HepG2 (cell line): ENCODE measurements around the gene TNNI2. TPM values are rescaled to one million over a fixed set of nuclear protein-coding genes. Genes with fewer than 3 reads are reported as not detected.

Experiments used
- ATAC-seq: fragments of 200-7000 bp; cut with Tn5 transposase; 3 replicates; pipeline ENCODE4 v1.9.1; 2020; ENCODE audit warnings: mild to moderate bottlenecking, moderate library complexity
- BruUV-seq: library from RNA; stranded (reverse); fragments of 400-500 nt; replicated peaks from 2 replicates; lab custom pipeline; 2021; lab: Mats Ljungman, UMichigan
- CTCF ChIA-PET: fragments of 300-600 bp; formaldehyde crosslinking; extraction: SDS; loops from one replicate; lab custom pipeline; 2021; ENCODE audit warnings: low total read pairs, inconsistent platforms, low intra/inter-chr PET ratio; lab: Yijun Ruan, JAX
- POLR2A ChIA-PET: fragments of 350-600 bp; sonication (Branson Sonifier 250); formaldehyde crosslinking; loops from one replicate; lab custom pipeline; 2020; ENCODE audit warnings: antibody characterized with exemption, inconsistent platforms; lab: Yijun Ruan, JAX
- DNase-seq: peaks from one replicate; pipeline ENCODE4 v3.0.0-alpha.2; 2015; ENCODE audit warnings: low spot score
- FAIRE-seq: peaks from 3 replicates; lab custom pipeline; 2011; peaks lifted over from hg19 to GRCh38; lab: Jason Lieb, UNC
- H2AFZ ChIP-seq: one replicate; pipeline ENCODE4 v1.6.1; 2011; ENCODE audit warnings: low read length, inconsistent platforms
- H3K27ac ChIP-seq: fragments of 300-600 bp; 3 replicates; pipeline ENCODE4 v1.8.0; 2011; ENCODE audit warnings: mixed run types, mild to moderate bottlenecking, mixed read lengths, low read length, inconsistent platforms; ENCODE audit not compliant: insufficient read depth; ENCODE audit errors: extremely low read length
- H3K27me3 ChIP-seq, 2 experiments: fragments of 200-600 bp in 1 of 2; 2 replicates in 1 of 2; 3 replicates in 1 of 2; pipeline versions ENCODE4 v1.6.0 to v1.8.0; 2011; ENCODE audit warnings: low read length in 2 of 2, mild to moderate bottlenecking in 2 of 2, moderate library complexity in 2 of 2, inconsistent platforms in 1 of 2; ENCODE audit not compliant: insufficient read depth in 2 of 2, control insufficient read depth in 1 of 2
- H3K36me3 ChIP-seq, 2 experiments: fragments of 200-600 bp in 1 of 2; replicated peaks in 1 of 2; 2 replicates in 1 of 2; 3 replicates in 1 of 2; pipeline versions ENCODE4 v1.5.1 to v1.8.0; 2011; ENCODE audit warnings: low read length in 2 of 2, inconsistent platforms in 1 of 2; ENCODE audit not compliant: insufficient read depth in 2 of 2, control insufficient read depth in 1 of 2
- H3K4me1 ChIP-seq: 2 replicates; pipeline ENCODE4 v1.5.1; 2012; ENCODE audit warnings: low read length, inconsistent platforms; ENCODE audit not compliant: insufficient read depth
- H3K4me2 ChIP-seq: 2 replicates; pipeline ENCODE4 v1.6.0; 2011; ENCODE audit warnings: low read depth, low read length, inconsistent platforms
- H3K4me3 ChIP-seq, 3 experiments: fragments of 200-600 bp in 1 of 3; sonication (generic), shearing (Covaris generic) in 1 of 3; replicated peaks in 1 of 3; 2 replicates each; pipeline ENCODE4 v1.5.1; 2011 to 2016; ENCODE audit warnings: low read length in 3 of 3, inconsistent platforms in 2 of 3, low read depth in 2 of 3, mild to moderate bottlenecking in 2 of 3, control low read depth in 1 of 3, mixed read lengths in 1 of 3; ENCODE audit not compliant: insufficient read depth in 1 of 3
- H3K79me2 ChIP-seq: one replicate; pipeline ENCODE4 v1.6.1; 2011; ENCODE audit warnings: low read length, inconsistent platforms; ENCODE audit not compliant: insufficient read depth
- H3K9ac ChIP-seq: 2 replicates; pipeline ENCODE4 v1.6.0; 2011; ENCODE audit warnings: mild to moderate bottlenecking, low read depth, low read length, inconsistent platforms; ENCODE audit not compliant: insufficient read depth
- H3K9me3 ChIP-seq: 2 replicates; pipeline ENCODE4 v1.5.1; 2012; ENCODE audit warnings: mild to moderate bottlenecking, low read length
- H4K20me1 ChIP-seq: 2 replicates; pipeline ENCODE4 v1.6.0; 2011; ENCODE audit warnings: inconsistent platforms, mild to moderate bottlenecking, low read length, moderate library complexity; ENCODE audit not compliant: insufficient read depth
- DPF2 ChIP-seq: sonication (generic); formaldehyde crosslinking; IDR thresholded peaks from 2 replicates; pipeline ENCODE4 v1.4.0; 2020; ENCODE audit warnings: mild to moderate bottlenecking, low read depth, missing genetic modification reagents, borderline replicate concordance
- MIER3 ChIP-seq: IDR thresholded peaks from 2 replicates; pipeline ENCODE4 v1.6.1; 2016; ENCODE audit warnings: missing compliant biosample characterization, borderline replicate concordance
- PBX2 ChIP-seq: IDR thresholded peaks from 2 replicates; pipeline ENCODE4 v1.6.1; 2016; ENCODE audit warnings: control low read depth
- SALL2 ChIP-seq: sonication (generic); formaldehyde crosslinking; IDR thresholded peaks from 2 replicates; pipeline ENCODE4 v1.8.1; 2023; ENCODE audit warnings: mild to moderate bottlenecking, missing genetic modification reagents, inconsistent platforms
- SP1 ChIP-seq, 2 experiments: fragments of 450-650 bp in 1 of 2; sonication (generic) in 1 of 2; formaldehyde crosslinking in 1 of 2; IDR thresholded peaks; 2 replicates each; pipeline versions ENCODE4 v1.4.0 to v1.6.1; 2016 to 2020; ENCODE audit warnings: missing genetic modification reagents in 1 of 2
- TCF7 ChIP-seq: sonication (generic); IDR thresholded peaks from 2 replicates; pipeline ENCODE4 v1.6.1; 2016; ENCODE audit warnings: antibody characterized with exemption, low read depth
- ZFAT ChIP-seq: sonication (generic); formaldehyde crosslinking; conservative IDR thresholded peaks from 2 replicates; pipeline ENCODE4 v1.8.1; 2023; ENCODE audit warnings: missing genetic modification reagents, inconsistent platforms
- ZNF225 ChIP-seq: sonication (generic); formaldehyde crosslinking; IDR thresholded peaks from 2 replicates; pipeline ENCODE4 v1.4.0; 2020; ENCODE audit warnings: mild to moderate bottlenecking, missing genetic modification reagents
- ZNF510 ChIP-seq: sonication (generic); formaldehyde crosslinking; IDR thresholded peaks from 2 replicates; pipeline ENCODE4 v1.4.0; 2020; ENCODE audit warnings: low read depth, mild to moderate bottlenecking, missing genetic modification reagents
- ZNF570 ChIP-seq: sonication (generic); formaldehyde crosslinking; IDR thresholded peaks from 2 replicates; pipeline ENCODE4 v1.4.0; 2020; ENCODE audit warnings: mild to moderate bottlenecking, missing genetic modification reagents, borderline replicate concordance
- ZNF660 ChIP-seq: sonication (generic); formaldehyde crosslinking; IDR thresholded peaks from 2 replicates; pipeline ENCODE4 v1.5.1; 2020; ENCODE audit warnings: mild to moderate bottlenecking, low read depth, missing genetic modification reagents, borderline replicate concordance
- WGBS: methylation state at CpG from one replicate; pipeline ENCODE4 v1.1.6; 2017; ENCODE audit warnings: low lambda C conversion rate; 5-methylcytosine and 5-hydroxymethylcytosine counted together
- in situ Hi-C: cut with HindIII; loops from 2 replicates; pipeline ENCODE4 v1.10.0; 2017; ENCODE audit warnings: low pct_unique_long_range_greater_than_20kb; ENCODE audit not compliant: extremely low pct_ligation_motif_present
- intact Hi-C: fragments of 100-400 bp; cut with micrococcal nuclease; formaldehyde crosslinking; loops from one replicate; pipeline ENCODE4 v1.10.0; 2022; ENCODE audit not compliant: unreplicated experiment
- polyA plus RNA-seq, 8 experiments: library from polyadenylated mRNA; depleted of rRNA in 3 of 8; stranded (reverse) in 7 of 8; unstranded in 1 of 8; fragments of >200 nt; fragmentation: Illumina TruSeq in 4 of 8; extraction: Trizol in 4 of 8; gene quantifications; 2 replicates each; pipeline versions ENCODE4 v1.2.1 to v1.2.3, GENCODE V29; 2011 to 2016; ENCODE audit warnings: low read depth in 4 of 8, missing spikeins in 1 of 8, mixed read lengths in 1 of 8; ENCODE audit not compliant: insufficient read depth in 1 of 8
- total RNA-seq, 5 experiments: library from RNA; depleted of rRNA; stranded (reverse); fragments of >200 nt; fragmentation: Illumina TruSeq; extraction: Trizol; gene quantifications; 2 replicates each; pipeline ENCODE4 v1.2.3, GENCODE V29; 2016; ENCODE audit warnings: low read depth in 1 of 5
- TF ChIP-seq, protein P1 (sequence below): IDR thresholded peaks from 2 replicates; pipeline ENCODE4 v1.6.1; 2016; ENCODE audit warnings: mild to moderate bottlenecking
- TF ChIP-seq, protein P2 (sequence below): sonication (generic); formaldehyde crosslinking; IDR thresholded peaks from 2 replicates; pipeline ENCODE4 v1.4.0; 2020; ENCODE audit warnings: missing genetic modification reagents; ENCODE audit errors: not compliant biosample characterization

The TNNI2 gene
- total and polyA plus RNA-seq, 2 of the 13 experiments (the other 11 are each of a cell fraction or from before 2014, with no cell fraction given) = 7.2 to 12.0 TPM

DNA sequence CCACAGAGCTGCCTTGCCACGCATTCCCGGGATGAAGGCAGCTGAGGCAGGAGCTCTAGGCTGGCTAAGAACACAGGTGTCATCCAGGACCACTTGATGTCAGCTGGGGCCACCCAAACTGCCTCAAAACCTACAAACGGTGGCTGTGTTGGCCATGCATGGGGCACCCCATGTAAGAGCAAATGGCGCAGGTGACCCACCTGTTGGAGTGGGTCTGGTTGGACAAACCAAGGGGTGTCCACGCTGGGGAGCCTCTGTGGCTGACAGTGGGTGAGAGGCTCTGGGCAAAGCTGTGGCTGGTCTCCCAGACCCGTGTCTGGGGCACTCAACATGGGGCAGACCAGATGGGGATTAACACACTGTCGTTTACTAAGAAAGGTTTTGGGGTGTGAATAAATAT lies 23.0 kb upstream of the TNNI2 start (continued):
- TF ChIP-seq, protein P1, sequence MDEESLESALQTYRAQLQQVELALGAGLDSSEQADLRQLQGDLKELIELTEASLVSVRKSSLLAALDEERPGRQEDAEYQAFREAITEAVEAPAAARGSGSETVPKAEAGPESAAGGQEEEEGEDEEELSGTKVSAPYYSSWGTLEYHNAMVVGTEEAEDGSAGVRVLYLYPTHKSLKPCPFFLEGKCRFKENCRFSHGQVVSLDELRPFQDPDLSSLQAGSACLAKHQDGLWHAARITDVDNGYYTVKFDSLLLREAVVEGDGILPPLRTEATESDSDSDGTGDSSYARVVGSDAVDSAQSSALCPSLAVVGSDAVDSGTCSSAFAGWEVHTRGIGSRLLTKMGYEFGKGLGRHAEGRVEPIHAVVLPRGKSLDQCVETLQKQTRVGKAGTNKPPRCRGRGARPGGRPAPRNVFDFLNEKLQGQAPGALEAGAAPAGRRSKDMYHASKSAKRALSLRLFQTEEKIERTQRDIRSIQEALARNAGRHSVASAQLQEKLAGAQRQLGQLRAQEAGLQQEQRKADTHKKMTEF = no peak
- no peak for TF ChIP-seq PBX2 (CRISPR knock-in tag)

DNA sequence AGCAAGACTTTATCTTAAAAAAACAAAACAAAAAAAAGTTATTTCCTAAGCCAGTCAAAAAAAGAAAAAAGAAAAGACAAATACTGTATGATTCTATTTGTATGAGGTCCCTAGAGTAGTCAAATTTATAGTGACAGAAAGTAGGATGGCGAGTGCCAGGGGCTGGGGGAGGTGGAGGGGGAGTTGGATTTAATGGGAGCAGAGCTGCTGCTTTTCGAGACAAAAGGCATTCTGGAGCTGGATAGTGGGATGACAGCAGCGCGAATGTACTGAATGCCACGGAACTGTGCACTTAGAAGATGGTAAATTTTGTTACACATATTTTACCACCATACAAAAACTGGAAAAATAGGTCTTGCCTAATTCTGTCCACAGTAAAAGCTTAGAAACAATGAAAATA lies 21.8 kb upstream of the TNNI2 start:
- no peaks in the 10 kb centered on the region for H3K4me1 ChIP-seq
- TF ChIP-seq ZNF660 (CRISPR knock-in tag) (no peak), ZNF510 (CRISPR knock-in tag) (no peak), ZFAT (CRISPR knock-in tag) (no peak), TCF7 (no peak), ZNF225 (no peak), SALL2 (no peak), ZNF570 (CRISPR knock-in tag) (no peak), DPF2 (CRISPR knock-in tag) (no peak), SP1 (IDR thresholded peaks at IDR 0.05) (no peak), SP1 (CRISPR knock-in tag; IDR thresholded peaks at IDR 0.05) (no peak), MIER3 (CRISPR knock-in tag) (no peak)
- TF ChIP-seq, protein P2, sequence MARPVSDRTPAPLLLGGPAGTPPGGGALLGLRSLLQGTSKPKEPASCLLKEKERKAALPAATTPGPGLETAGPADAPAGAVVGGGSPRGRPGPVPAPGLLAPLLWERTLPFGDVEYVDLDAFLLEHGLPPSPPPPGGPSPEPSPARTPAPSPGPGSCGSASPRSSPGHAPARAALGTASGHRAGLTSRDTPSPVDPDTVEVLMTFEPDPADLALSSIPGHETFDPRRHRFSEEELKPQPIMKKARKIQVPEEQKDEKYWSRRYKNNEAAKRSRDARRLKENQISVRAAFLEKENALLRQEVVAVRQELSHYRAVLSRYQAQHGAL = no peak
- no peaks in the 10 kb centered on the region for H4K20me1 ChIP-seq
- ChIA-PET POLR2A (no interaction called here), CTCF (no interaction called here)
- H2AFZ ChIP-seq = no peak overlapping the region
- in situ Hi-C loops = no loop called here
- H3K4me3 ChIP-seq = no peak overlapping the region
- no peak overlapping the region for H3K9ac ChIP-seq
- 21% methylated on average over 5 of the region's 5 CpGs for WGBS
- H3K4me2 ChIP-seq = no peak overlapping the region
- no peak overlapping the region for H3K27ac ChIP-seq
- FAIRE-seq (no peak), DNase-seq (no peak), ATAC-seq (no peak)
- H3K79me2 ChIP-seq = no peaks in the 10 kb centered on the region
- no TSS peak for BruUV-seq
- intact Hi-C loops = no loop called here
- H3K36me3 ChIP-seq = no peaks in the 10 kb centered on the region
- 0 out of 2 replicates have a peak, but pooled peaks cover 3% of the 10 kb centered on the region for H3K9me3 ChIP-seq
- H3K27me3 ChIP-seq = peaks cover 3 to 51% of the 10 kb centered on the region in 2 experiments; a peak in 3 of 5 replicates
